ENCODE measurements around the gene KDM4C.
"Not testable (repeated sequence)": the region's sequence is repeated elsewhere in the genome, so short reads cannot be mapped to it uniquely, and the experiment has no call there.

Gene KDM4C

GRCh38 chr9:6944896-6945295 lies 187.1 kb downstream of the KDM4C start:
- no peak for TF ChIP-seq POLR2A (IDR thresholded peaks at IDR 0.05; ENCODE audit: low read depth, low read length)
- DNase-seq (ENCODE audit: insufficient read length, low spot score) (no peak), FAIRE-seq (peak; percentile 95)

- FAIRE-seq (no peak), DNase-seq (ENCODE audit: insufficient read length, low spot score) (no peak)
- no peak for TF ChIP-seq POLR2A (IDR thresholded peaks at IDR 0.05; ENCODE audit: low read depth, low read length)
Measured at GRCh38 chr9:6945816-6946215, 188.0 kb downstream of the KDM4C start.

GRCh38 chr9:6946583-6947166 lies 188.9 kb downstream of the KDM4C start:
- no peak for TF ChIP-seq POLR2A (IDR thresholded peaks at IDR 0.05; ENCODE audit: low read depth, low read length)
- FAIRE-seq, result no peak
- DNase-seq (ENCODE audit: insufficient read length, low spot score), result no peak

- FAIRE-seq; DNase-seq (ENCODE audit: insufficient read length, low spot score): not testable (repeated sequence)
Measured at GRCh38 chr9:6948921-6949320, 191.1 kb downstream of the KDM4C start.

- peak; percentile 85 for FAIRE-seq
- no peak for DNase-seq (ENCODE audit: insufficient read length, low spot score)
- TF ChIP-seq POLR2A (IDR thresholded peaks at IDR 0.05; ENCODE audit: low read depth, low read length), result no peak
Measured at GRCh38 chr9:6955251-6955921, 197.6 kb downstream of the KDM4C start.

- no peak for DNase-seq (ENCODE audit: insufficient read length, low spot score)
- TF ChIP-seq POLR2A (IDR thresholded peaks at IDR 0.05; ENCODE audit: low read depth, low read length), result no peak
- FAIRE-seq, result no peak
Measured at GRCh38 chr9:6956879-6957278, 199.1 kb downstream of the KDM4C start.

- DNase-seq (ENCODE audit: insufficient read length, low spot score) (no peak), FAIRE-seq (no peak)
- TF ChIP-seq POLR2A (IDR thresholded peaks at IDR 0.05; ENCODE audit: low read depth, low read length), result no peak
Measured at GRCh38 chr9:6959270-6960000, 201.7 kb downstream of the KDM4C start.

GRCh38 chr9:6960777-6961176 lies 203.0 kb downstream of the KDM4C start:
- no peak for DNase-seq (ENCODE audit: insufficient read length, low spot score)
- FAIRE-seq, result no peak
- no peak for TF ChIP-seq POLR2A (IDR thresholded peaks at IDR 0.05; ENCODE audit: low read depth, low read length)

GRCh38 chr9:6961845-6962522 lies 204.2 kb downstream of the KDM4C start:
- DNase-seq (ENCODE audit: insufficient read length, low spot score) (no peak), FAIRE-seq (no peak)
- no peak for TF ChIP-seq POLR2A (IDR thresholded peaks at IDR 0.05; ENCODE audit: low read depth, low read length)

DNA sequence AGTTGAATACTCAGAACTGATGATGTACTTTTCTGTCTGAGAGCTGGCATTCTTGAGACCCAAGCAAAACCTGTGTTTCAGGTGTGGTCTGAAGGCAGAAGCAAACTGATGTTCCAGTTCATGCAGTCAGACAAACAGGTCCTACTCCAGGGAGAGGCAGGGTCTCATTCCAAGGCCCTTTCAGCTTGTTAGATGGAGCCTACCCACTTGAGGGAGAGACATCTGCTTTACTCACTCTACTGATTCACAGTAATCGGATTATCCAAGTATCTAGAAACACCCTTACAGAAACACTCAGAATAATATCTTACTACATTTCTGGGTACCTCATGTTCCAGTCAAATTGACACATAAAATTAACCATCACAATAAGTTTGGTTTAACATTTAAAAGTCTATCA lies 207.8 kb downstream of the KDM4C start:
- DNase-seq (ENCODE audit: insufficient read length, low spot score) (no peak), FAIRE-seq (no peak)
- no peak for TF ChIP-seq POLR2A (IDR thresholded peaks at IDR 0.05; ENCODE audit: low read depth, low read length)

- no peak for FAIRE-seq
- no peak for TF ChIP-seq POLR2A (IDR thresholded peaks at IDR 0.05; ENCODE audit: low read depth, low read length)
- DNase-seq (ENCODE audit: insufficient read length, low spot score), result no peak
Measured at GRCh38 chr9:6968271-6968670, 210.5 kb downstream of the KDM4C start.

DNA sequence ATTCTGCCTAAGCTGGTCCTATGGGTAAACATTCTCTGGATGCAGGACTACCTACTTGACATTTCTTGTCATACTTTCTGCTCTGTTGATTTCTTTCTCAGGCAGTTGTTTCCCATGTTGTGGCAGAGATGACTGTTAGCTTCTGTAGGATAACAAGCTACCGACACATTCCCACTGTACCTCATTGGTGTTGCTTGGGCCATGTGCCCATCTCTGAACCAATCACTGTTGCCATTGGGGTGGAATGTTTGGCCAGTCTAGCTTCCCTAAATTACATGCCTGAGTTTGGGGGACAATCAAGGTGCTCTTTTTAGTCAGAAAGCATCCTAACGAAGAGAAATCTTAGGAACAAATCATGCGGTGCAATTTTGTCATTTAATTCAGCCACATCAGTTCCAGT lies 212.0 kb downstream of the KDM4C start:
- DNase-seq (ENCODE audit: insufficient read length, low spot score) (no peak), FAIRE-seq (no peak)
- no peak for TF ChIP-seq POLR2A (IDR thresholded peaks at IDR 0.05; ENCODE audit: low read depth, low read length)

DNA sequence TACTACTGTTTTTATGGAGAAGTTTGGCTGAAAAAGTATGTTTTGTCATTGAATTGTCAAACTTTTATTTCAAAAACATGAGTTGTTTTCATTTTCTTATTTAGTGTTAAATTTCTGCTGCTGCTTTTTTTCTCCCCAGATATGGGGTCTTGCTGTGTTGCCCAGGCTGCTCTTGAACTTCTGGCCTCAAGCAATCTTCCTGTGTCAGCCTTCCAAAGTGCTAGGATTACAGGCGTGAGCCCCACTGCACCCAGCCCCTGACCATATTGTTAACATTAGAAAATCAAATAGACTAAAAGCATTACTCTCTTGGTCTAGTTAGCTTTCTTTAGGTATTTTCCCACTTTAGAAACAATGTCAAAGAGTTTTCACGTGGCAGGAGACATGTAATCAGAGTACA lies 215.3 kb downstream of the KDM4C start:
- no peak for TF ChIP-seq POLR2A (IDR thresholded peaks at IDR 0.05; ENCODE audit: low read depth, low read length)
- DNase-seq (ENCODE audit: insufficient read length, low spot score), result no peak
- FAIRE-seq, result no peak

DNA sequence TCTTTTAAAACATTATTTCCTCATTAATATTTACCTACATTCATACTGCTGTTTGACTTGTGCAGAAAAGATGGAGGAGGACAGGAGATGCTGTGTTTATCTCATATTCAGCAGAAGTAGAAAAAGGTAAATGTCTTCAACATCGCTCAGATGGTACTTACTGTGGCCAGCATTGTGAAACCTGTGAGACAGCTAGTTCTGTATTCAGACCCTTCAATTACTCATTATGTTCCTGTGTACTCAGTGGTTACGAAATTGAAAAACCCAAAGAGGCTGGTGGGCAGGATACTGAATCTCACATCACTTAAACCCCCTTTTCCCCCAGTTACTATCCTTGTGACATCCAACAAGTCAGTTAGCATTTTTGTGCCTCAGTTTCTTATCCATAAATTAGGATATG lies 216.0 kb downstream of the KDM4C start:
- TF ChIP-seq POLR2A (IDR thresholded peaks at IDR 0.05; ENCODE audit: low read depth, low read length), result no peak
- DNase-seq (ENCODE audit: insufficient read length, low spot score) (no peak), FAIRE-seq (no peak)
